ENCODE measurements around the gene TMEM184A.
A peak's percentile ranks its signal among the peaks of the same experiment; 100 is the strongest.
"Not testable (repeated sequence)": the region's sequence is repeated elsewhere in the genome, so short reads cannot be mapped to it uniquely, and the experiment has no call there.

The TMEM184A gene

GRCh38 chr7:1516586-1517251, 39.3 kb downstream of the TMEM184A start:
- DNase-seq, result no peak

GRCh38 chr7:1515509-1515967, 40.5 kb downstream of the TMEM184A start:
- not testable (repeated sequence) for DNase-seq

- no peak for DNase-seq
Measured at GRCh38 chr7:1514995-1515401, 41.0 kb downstream of the TMEM184A start.

- no peak for DNase-seq
Measured at GRCh38 chr7:1514407-1514806, 41.6 kb downstream of the TMEM184A start.

- no peak for DNase-seq
Measured at GRCh38 chr7:1513657-1514095, 42.3 kb downstream of the TMEM184A start.

- peak; percentile 31 for DNase-seq
Measured at GRCh38 chr7:1512781-1513656, 43.0 kb downstream of the TMEM184A start.

- DNase-seq, result no peak
Measured at GRCh38 chr7:1511444-1512422, 44.3 kb downstream of the TMEM184A start.

GRCh38 chr7:1510780-1511154, 45.2 kb downstream of the TMEM184A start:
- DNase-seq, result no peak

- DNase-seq, result no peak
Measured at GRCh38 chr7:1509226-1509625, 46.8 kb downstream of the TMEM184A start.

- peak; percentile 31 for DNase-seq
Measured at GRCh38 chr7:1508277-1508758, 47.7 kb downstream of the TMEM184A start.

- DNase-seq, result peak; percentile 5
Measured at GRCh38 chr7:1505731-1506550, 50.1 kb downstream of the TMEM184A start.

GRCh38 chr7:1503816-1504775, 51.9 kb downstream of the TMEM184A start, which contains the start of gene INTS1:
INTS1 (minus strand) TSS chr7:1504389; CDS start chr7:1503960, 429 bp downstream.
- DNase-seq, result peak; percentile 90

- no peak for DNase-seq
Measured at GRCh38 chr7:1503390-1503789, 52.6 kb downstream of the TMEM184A start.

GRCh38 chr7:1502845-1503244, 53.2 kb downstream of the TMEM184A start:
- DNase-seq, result no peak

GRCh38 chr7:1501487-1502270, 54.3 kb downstream of the TMEM184A start:
- DNase-seq, result no peak

GRCh38 chr7:1500064-1500807, 55.8 kb downstream of the TMEM184A start:
- DNase-seq, result no peak

GRCh38 chr7:1499367-1500029, 56.5 kb downstream of the TMEM184A start:
- no peak for DNase-seq

Measured in OCI-M1 (cell line).